ENCODE measurements around the gene MTMR1.

- TF ChIP-seq CTCF (IDR thresholded peaks at IDR 0.05) = no peak
- TF ChIP-seq POLR2A (IDR thresholded peaks at IDR 0.05) = no peak
- no peak for TF ChIP-seq POLR2AphosphoS5 (IDR thresholded peaks at IDR 0.05)
- no peak for TF ChIP-seq EP300 (IDR thresholded peaks at IDR 0.05)
Measured at GRCh38 chrX:150700107-150700506, 6.9 kb downstream of the MTMR1 start.
